GM12801 (cell line): ENCODE results near the gene TRMT13.

ENCODE experiments used
- CTCF ChIP-seq: IDR thresholded peaks from one replicate; pipeline ENCODE4 v1.5.1; 2011; ENCODE audit warnings: control low read depth; ENCODE audit not compliant: insufficient read length; ENCODE audit errors: extremely low read depth

Gene TRMT13

GRCh38 chr1:100164216-100164615, 31.3 kb downstream of the TRMT13 start:
- no peak for TF ChIP-seq CTCF

- TF ChIP-seq CTCF, result no peak
Measured at GRCh38 chr1:100164702-100165101, 31.7 kb downstream of the TRMT13 start.

GRCh38 chr1:100168051-100168450, 35.1 kb downstream of the TRMT13 start:
- TF ChIP-seq CTCF, result no peak

GRCh38 chr1:100177295-100178041, 44.5 kb downstream of the TRMT13 start:
- TF ChIP-seq CTCF, result no peak

- TF ChIP-seq CTCF, result no peak
Measured at GRCh38 chr1:100178091-100178490, 45.1 kb downstream of the TRMT13 start, which contains the start of gene LRRC39. Gene LRRC39, minus strand, starts transcription at chr1:100178256. Its CDS starts 9,740 bp downstream, at chr1:100168516.

- TF ChIP-seq CTCF, result no peak
Measured at GRCh38 chr1:100183370-100183769, 50.4 kb downstream of the TRMT13 start.

GRCh38 chr1:100184536-100184935, 51.6 kb downstream of the TRMT13 start:
- TF ChIP-seq CTCF, result no peak
